Naive B cell (primary cell): ENCODE measurements around the gene ATP8B3. TPM values are rescaled to one million over a fixed set of nuclear protein-coding genes. Genes with fewer than 3 reads are reported as not detected.
A peak's percentile ranks its signal among the peaks of the same experiment; 100 is the strongest.
"Not testable (repeated sequence)": the region's sequence is repeated elsewhere in the genome, so short reads cannot be mapped to it uniquely, and the experiment has no call there.

ENCODE experiments used
- ATAC-seq, 2 donors: fragments of 150-1000 bp; cut with Tn5 transposase; 2 replicates each; pipeline ENCODE4 v1.10.0; 2021; ENCODE audit warnings: low read depth in 2 of 2, mild to moderate bottlenecking in 2 of 2, moderate library complexity in 2 of 2
- DNase-seq: peaks from one replicate; pipeline ENCODE4 v3.0.0; 2022
- H3K27ac Mint-ChIP-seq, 6 donors: one replicate each; pipeline ENCODE4 v1.8.0; 2020 to 2022; ENCODE audit warnings: mild to moderate bottlenecking in 6 of 6, mixed read lengths in 6 of 6, moderate library complexity in 5 of 6, inconsistent platforms in 2 of 6
- H3K27me3 Mint-ChIP-seq, 3 donors: one replicate each; pipeline ENCODE4 v1.8.0; 2021 to 2022; ENCODE audit warnings: mixed read lengths in 3 of 3, mild to moderate bottlenecking in 1 of 3
- H3K36me3 Mint-ChIP-seq, 2 donors: one replicate each; pipeline ENCODE4 v1.8.0; 2020 to 2022; ENCODE audit warnings: mixed read lengths in 2 of 2, inconsistent platforms in 1 of 2, mild to moderate bottlenecking in 1 of 2
- H3K4me1 Mint-ChIP-seq, 3 donors: one replicate each; pipeline ENCODE4 v1.8.0; 2020 to 2022; ENCODE audit warnings: mixed read lengths in 3 of 3, inconsistent platforms in 1 of 3, mild to moderate bottlenecking in 1 of 3, moderate library complexity in 1 of 3
- H3K4me3 Mint-ChIP-seq, 8 donors: one replicate each; pipeline ENCODE4 v1.8.0; 2020 to 2022; ENCODE audit warnings: mild to moderate bottlenecking in 8 of 8, mixed read lengths in 8 of 8, moderate library complexity in 8 of 8, inconsistent platforms in 2 of 8
- H3K9me3 Mint-ChIP-seq, 7 donors: one replicate each; pipeline ENCODE4 v1.8.0; 2020 to 2022; ENCODE audit warnings: mixed read lengths in 7 of 7, mild to moderate bottlenecking in 5 of 7, inconsistent platforms in 2 of 7, moderate library complexity in 1 of 7
- polyA plus RNA-seq, 6 donors: library from polyadenylated mRNA; unstranded; fragments of 300-500 nt; fragmentation: Illumina TruSeq; gene quantifications; one replicate each; pipeline ENCODE4 v1.2.3, GENCODE V29; 2021; ENCODE audit warnings: low read depth in 6 of 6

Gene ATP8B3
- polyA plus RNA-seq, 6 donors from 2014 or later: 0.09 TPM; not detected in 5

DNA sequence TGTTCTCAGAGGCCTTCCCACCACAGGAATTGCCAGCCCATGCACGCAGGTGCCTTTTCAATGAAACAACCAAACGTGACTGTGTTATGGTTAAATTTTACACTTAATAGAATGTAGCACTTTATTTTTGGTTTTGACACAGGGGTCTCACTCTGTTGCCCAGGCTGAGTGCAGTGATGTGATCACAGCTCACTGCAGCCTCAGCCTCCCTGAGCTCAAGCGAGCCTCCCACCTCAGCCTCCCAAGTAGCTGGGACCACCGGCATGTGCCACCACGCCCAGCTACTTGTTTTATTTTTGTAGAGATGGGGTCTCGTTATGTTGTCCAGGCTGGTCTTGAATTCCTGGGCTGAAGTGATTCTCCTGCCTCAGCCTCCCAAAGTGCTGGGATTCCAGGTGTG is 7.2 kb downstream of the ATP8B3 start:
- Mint-ChIP-seq H3K9me3 (peaks cover 0 to 3% (median 0%) of the 10 kb centered on the region in 7 donors), H3K27me3 (no peaks in the 10 kb centered on the region), H3K4me3 (no peak overlapping the region), H3K4me1 (peaks cover 0 to 6% (median 4%) of the 10 kb centered on the region in 3 donors), H3K36me3 (no peaks in the 10 kb centered on the region), H3K27ac (peak overlapping the region in 2 of 6 donors; percentile 69 to 76)
- DNase-seq: no peak
- ATAC-seq: no peak

DNA sequence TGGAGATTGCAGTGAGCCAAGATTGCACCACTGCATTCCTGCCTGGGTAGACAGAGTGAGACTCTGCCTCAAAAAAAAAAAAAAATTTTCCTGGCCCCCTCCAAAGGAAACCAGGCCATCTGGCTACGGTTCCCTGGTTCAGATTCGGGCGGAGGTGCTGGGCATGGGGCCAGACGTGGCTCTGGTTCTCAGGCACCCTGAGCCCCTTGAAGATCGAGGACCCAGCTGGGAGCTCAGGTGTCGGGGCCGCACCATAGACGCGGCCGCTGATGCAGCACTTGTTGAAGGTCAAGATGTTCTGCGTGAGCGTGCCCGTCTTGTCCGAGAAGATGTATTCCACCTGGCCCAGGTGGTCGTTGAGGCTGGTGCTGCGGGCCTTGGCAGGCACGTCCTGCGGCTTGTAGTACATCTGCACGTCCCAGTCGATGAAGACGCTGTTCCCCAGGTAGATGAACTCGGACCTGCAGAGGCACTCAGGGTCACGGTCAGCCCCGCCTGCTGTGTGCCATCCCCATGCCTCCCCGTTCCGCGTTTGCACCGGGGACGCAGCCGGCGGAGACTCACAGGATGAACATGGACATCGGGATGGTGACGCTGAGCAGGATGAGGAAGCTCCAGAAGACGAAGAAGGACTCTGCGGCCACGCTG is 12.3 kb downstream of the ATP8B3 start:
- no peaks in the 10 kb centered on the region for H3K36me3 Mint-ChIP-seq

GRCh38 chr19:1797313-1797712 is 14.8 kb downstream of the ATP8B3 start:
- not testable (repeated sequence) for H3K36me3 Mint-ChIP-seq, H3K4me3 Mint-ChIP-seq, H3K4me1 Mint-ChIP-seq, DNase-seq, ATAC-seq, H3K9me3 Mint-ChIP-seq
- peak overlapping the region in 1 of 6 donors; percentile 97 for H3K27ac Mint-ChIP-seq
- H3K27me3 Mint-ChIP-seq: peaks cover 8 to 30% (median 23%) of the 10 kb centered on the region in 3 donors

More for the DNA sequence above, 12.3 kb downstream of the ATP8B3 start:
- peaks cover 0 to 3% (median 0%) of the 10 kb centered on the region in 7 donors for H3K9me3 Mint-ChIP-seq
- H3K4me1 Mint-ChIP-seq: peaks cover 6 to 12% (median 9%) of the 10 kb centered on the region in 3 donors
- no peak overlapping the region for H3K27ac Mint-ChIP-seq
- DNase-seq (no peak), ATAC-seq (no peak)
- no peak overlapping the region for H3K4me3 Mint-ChIP-seq
- peaks cover 5 to 15% (median 10%) of the 10 kb centered on the region in 3 donors for H3K27me3 Mint-ChIP-seq

DNA sequence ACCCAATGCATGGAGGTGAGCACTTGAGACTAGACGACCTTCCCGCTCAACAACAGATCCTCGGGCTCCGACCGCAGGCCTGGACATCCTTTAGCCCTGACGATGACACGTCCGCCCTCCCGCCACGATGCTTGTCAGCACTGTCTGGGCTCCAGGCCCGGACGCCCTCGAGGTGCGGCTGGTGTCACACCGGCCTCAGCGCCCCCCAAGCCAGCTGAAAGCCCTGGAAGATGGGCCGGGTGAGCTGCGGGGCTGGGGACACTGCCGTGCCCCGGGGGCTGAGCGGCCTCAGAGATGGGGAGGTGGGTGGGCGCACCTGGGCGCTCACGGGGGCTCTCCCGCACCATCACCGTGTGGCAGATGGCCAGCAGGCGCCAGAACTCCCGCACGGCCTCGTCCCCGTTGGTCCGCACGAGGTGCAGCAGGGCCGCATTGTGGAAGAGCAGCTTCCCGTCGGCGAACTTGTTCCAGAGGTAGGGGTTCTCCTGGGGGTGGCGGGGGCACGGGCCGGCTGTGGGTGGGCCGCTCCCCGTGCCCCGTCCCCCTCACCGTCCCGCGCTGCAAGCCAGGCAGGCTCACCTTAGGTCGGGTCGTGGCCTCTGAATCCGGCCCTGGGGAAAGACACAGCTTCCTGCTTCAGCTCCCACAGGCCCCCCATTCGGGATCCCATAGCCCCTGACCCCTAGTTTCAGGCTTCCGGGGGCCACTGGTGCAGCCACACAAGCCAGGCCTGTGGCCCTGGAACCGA is 15.5 kb downstream of the ATP8B3 start:
- no peak for ATAC-seq
- Mint-ChIP-seq H3K36me3 (no peaks in the 10 kb centered on the region), H3K4me1 (peaks cover 6 to 9% (median 6%) of the 10 kb centered on the region in 3 donors)

GRCh38 chr19:1794424-1795172 is 17.5 kb downstream of the ATP8B3 start:
- H3K27me3 Mint-ChIP-seq: peaks cover 8 to 31% (median 30%) of the 10 kb centered on the region in 3 donors
- H3K4me3 Mint-ChIP-seq: no peak overlapping the region
- DNase-seq (no peak), ATAC-seq (no peak)
- peaks cover 0 to 3% (median 0%) of the 10 kb centered on the region in 7 donors for H3K9me3 Mint-ChIP-seq
- H3K4me1 Mint-ChIP-seq: peaks cover 5 to 6% (median 6%) of the 10 kb centered on the region in 3 donors
- no peaks in the 10 kb centered on the region for H3K36me3 Mint-ChIP-seq
- H3K27ac Mint-ChIP-seq: no peak overlapping the region

More for the DNA sequence above, 15.5 kb downstream of the ATP8B3 start:
- Mint-ChIP-seq H3K27me3 (peaks cover 8 to 30% (median 23%) of the 10 kb centered on the region in 3 donors), H3K9me3 (peaks cover 0 to 3% (median 0%) of the 10 kb centered on the region in 7 donors), H3K4me3 (no peak overlapping the region), H3K27ac (no peak overlapping the region)
- no peak for DNase-seq

DNA sequence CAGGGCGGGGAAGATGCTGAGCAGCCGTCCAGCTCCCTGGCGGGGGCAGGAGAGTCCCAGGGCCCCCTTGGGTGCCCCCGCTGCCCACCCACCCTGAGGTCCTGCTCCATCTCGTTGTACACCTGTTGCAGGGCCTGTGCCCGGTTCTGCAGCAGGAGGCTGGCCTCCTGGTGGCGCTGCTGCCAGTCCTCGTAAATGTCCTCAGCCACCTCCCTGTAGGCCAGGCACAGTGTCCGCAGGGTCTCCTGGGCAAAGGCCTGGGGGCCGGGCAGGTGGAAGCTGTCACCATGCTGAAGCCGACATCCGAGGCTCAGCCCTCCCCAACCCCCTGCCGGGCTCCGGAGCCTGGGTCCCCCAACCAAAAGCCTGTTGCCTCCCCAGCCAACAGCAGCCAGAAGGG is 20.2 kb downstream of the ATP8B3 start:
- DNase-seq (no peak), ATAC-seq (no peak)
- Mint-ChIP-seq H3K9me3 (no peaks in the 10 kb centered on the region), H3K36me3 (no peaks in the 10 kb centered on the region), H3K4me3 (no peak overlapping the region), H3K27ac (no peak overlapping the region), H3K27me3 (peaks cover 14 to 52% (median 35%) of the 10 kb centered on the region in 3 donors), H3K4me1 (peaks cover 5 to 6% (median 6%) of the 10 kb centered on the region in 3 donors)

- no peaks in the 10 kb centered on the region for H3K9me3 Mint-ChIP-seq
- H3K27me3 Mint-ChIP-seq: peaks cover 11 to 53% (median 40%) of the 10 kb centered on the region in 3 donors
- peaks cover 0 to under 1% (median 0%) of the 10 kb centered on the region in 3 donors for H3K4me1 Mint-ChIP-seq
- DNase-seq (no peak), ATAC-seq (no peak)
- no peak overlapping the region for H3K27ac Mint-ChIP-seq
- H3K4me3 Mint-ChIP-seq: no peak overlapping the region
- H3K36me3 Mint-ChIP-seq: no peaks in the 10 kb centered on the region
These were observed 21.9 kb downstream of the ATP8B3 start for GRCh38 chr19:1790054-1790792.

DNA sequence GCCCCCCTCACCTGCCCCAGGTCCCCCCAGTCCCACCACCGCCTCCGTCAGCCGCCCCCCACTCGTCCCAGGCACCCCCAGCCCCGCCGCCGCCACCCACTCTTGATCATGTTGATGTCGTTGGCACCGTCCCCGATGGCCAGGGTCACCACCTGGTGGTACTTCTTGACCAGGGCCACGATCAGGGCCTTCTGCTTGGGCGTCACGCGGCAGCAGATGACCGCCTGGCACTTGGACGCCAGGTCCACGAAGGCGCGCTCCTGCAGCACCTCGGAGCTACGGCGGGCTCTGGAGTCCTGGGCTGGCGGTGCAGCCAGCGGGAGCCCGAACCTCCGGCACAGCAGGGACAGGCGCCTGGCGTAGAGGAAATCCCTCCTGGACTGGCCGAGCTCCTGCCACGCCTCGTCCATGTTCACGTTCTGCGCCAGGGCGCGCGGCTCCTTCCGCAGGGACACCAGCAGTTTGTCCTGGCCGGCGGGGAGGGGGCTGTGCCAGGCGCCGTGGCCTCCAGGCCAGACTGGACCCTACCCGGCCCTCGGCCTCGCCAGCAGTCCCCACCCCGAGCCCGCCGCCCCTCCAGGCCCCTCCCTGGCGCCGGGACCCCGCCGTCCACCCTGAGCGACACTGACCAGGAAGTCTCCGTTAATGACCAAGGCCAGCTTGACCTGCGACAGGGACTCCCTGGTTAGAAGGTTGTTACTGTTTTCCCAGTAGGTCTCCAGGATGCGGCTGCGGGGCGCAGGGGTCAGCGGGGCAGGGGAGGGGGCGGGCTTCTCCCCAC is 22.6 kb downstream of the ATP8B3 start:
- ATAC-seq: no peak
- Mint-ChIP-seq H3K27me3 (peaks cover 11 to 52% (median 37%) of the 10 kb centered on the region in 3 donors), H3K4me1 (no peaks in the 10 kb centered on the region), H3K9me3 (no peaks in the 10 kb centered on the region), H3K27ac (no peak overlapping the region), H3K36me3 (no peaks in the 10 kb centered on the region), H3K4me3 (no peak overlapping the region)
- DNase-seq: no peak

DNA sequence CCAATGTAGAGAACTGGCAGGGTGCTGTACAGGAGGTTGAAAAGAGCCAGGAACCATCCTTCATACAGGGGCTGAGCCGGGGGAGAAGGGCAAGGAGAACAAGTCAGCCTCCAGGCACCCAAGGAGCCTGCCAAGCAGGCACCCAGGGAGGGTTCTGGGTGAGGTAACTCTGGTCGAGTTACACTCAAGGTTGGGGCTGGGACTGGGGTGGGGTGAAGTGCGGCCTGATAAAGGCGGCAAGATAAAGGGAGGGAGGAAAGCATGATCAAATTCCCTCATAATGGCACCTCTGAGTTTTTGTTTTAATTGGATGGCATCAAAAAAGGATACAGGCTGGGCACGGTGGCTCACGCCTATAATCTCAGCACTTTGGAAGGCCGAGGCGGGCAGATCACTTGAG is 25.0 kb downstream of the ATP8B3 start:
- ATAC-seq: no peak
- Mint-ChIP-seq H3K27ac (no peak overlapping the region), H3K9me3 (peaks cover 0 to 11% (median 7%) of the 10 kb centered on the region in 7 donors), H3K4me1 (peaks cover 5 to 6% (median 6%) of the 10 kb centered on the region in 3 donors), H3K27me3 (peaks cover 16 to 58% (median 41%) of the 10 kb centered on the region in 3 donors), H3K4me3 (peak overlapping the region in 1 of 8 donors; percentile 60), H3K36me3 (no peaks in the 10 kb centered on the region)
- no peak for DNase-seq

DNA sequence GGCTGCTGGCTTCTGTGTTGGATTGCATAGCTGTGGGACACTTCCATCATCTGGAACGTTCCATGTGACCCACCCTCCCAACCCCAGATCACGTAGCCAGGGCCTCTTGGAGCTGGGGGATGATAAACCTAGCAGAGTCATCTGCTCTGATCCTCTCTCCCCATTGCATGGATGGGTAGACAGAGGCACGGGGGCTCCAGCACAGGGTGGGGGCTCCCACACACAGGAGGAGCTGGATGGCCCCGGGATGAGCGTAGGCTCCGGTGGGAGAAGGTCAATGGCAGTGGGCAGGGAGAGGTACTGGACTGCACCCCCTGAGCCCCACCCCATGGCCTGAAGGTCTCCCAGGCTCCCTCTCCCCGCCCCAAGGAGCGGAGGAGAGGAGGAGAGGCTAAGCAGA is 25.4 kb downstream of the ATP8B3 start:
- no peak for DNase-seq

DNA sequence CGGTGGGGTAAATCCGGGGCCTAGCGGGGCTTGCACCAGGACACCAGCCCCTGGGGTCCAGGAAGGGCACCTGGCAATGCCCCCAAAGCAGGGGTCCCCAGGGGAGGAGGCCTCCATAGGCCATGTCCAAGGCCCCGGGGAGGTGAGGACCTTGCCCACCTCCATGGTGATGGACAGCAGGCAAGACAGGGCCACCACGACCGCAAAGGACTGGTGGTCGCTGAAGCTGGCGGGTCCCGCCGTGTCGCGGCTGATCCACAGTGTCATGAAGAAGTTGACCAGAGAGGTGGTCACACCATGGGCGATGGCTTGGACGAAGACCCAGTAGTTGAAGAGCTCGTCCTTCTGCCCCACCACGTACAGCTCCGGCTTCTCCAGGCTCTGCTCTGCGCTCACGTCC is 26.8 kb downstream of the ATP8B3 start:
- no peaks in the 10 kb centered on the region for H3K36me3 Mint-ChIP-seq
- H3K27me3 Mint-ChIP-seq: peaks cover 24 to 74% (median 46%) of the 10 kb centered on the region in 3 donors
- DNase-seq (no peak), ATAC-seq (no peak)
- peaks cover 5 to 6% (median 6%) of the 10 kb centered on the region in 3 donors for H3K4me1 Mint-ChIP-seq
- H3K4me3 Mint-ChIP-seq: no peak overlapping the region
- no peak overlapping the region for H3K27ac Mint-ChIP-seq
- peaks cover 0 to 23% (median 12%) of the 10 kb centered on the region in 7 donors for H3K9me3 Mint-ChIP-seq

More for the DNA sequence above, 25.4 kb downstream of the ATP8B3 start:
- Mint-ChIP-seq H3K4me3 (no peak overlapping the region), H3K36me3 (no peaks in the 10 kb centered on the region), H3K27ac (no peak overlapping the region), H3K4me1 (peaks cover 5 to 6% (median 6%) of the 10 kb centered on the region in 3 donors), H3K27me3 (peaks cover 16 to 62% (median 41%) of the 10 kb centered on the region in 3 donors), H3K9me3 (peaks cover 0 to 15% (median 7%) of the 10 kb centered on the region in 7 donors)
- ATAC-seq: no peak

- ATAC-seq (peak; percentile 68 to 71), DNase-seq (no peak)
- Mint-ChIP-seq H3K36me3 (no peaks in the 10 kb centered on the region), H3K9me3 (peaks cover 0 to 23% (median 12%) of the 10 kb centered on the region in 7 donors), H3K4me3 (peak overlapping the region in 1 of 8 donors; percentile 5), H3K27me3 (peaks cover 34 to 82% (median 60%) of the 10 kb centered on the region in 3 donors), H3K4me1 (peaks cover 5 to 12% (median 11%) of the 10 kb centered on the region in 3 donors), H3K27ac (no peak overlapping the region)
These were observed 28.2 kb downstream of the ATP8B3 start for GRCh38 chr19:1783874-1784273.
